Activated CD4-positive, alpha-beta T cell treated with anti-CD3 and anti-CD28 coated beads, Interleukin-2, Interleukin-6, amounts not matched to agents 100 ng/mL and 50 ng/mL, durations not matched to agents 16 hours and 8 hours (primary cell): ENCODE results near the gene POLN.
"Not testable (repeated sequence)": the region's sequence is repeated elsewhere in the genome, so short reads cannot be mapped to it uniquely, and the experiment has no call there.

Experiments
- DNase-seq: peaks from one replicate; pipeline ENCODE4 v3.0.0-alpha.2; 2020

The POLN gene

GRCh38 chr4:2212831-2213230 is 29.1 kb downstream of the POLN start:
- DNase-seq = no peak

- DNase-seq = not testable (repeated sequence)
Observed at GRCh38 chr4:2202789-2203188, 39.1 kb downstream of the POLN start.

GRCh38 chr4:2194496-2194895 is 47.4 kb downstream of the POLN start:
- no peak for DNase-seq

GRCh38 chr4:2193326-2193725 is 48.6 kb downstream of the POLN start:
- DNase-seq = no peak

GRCh38 chr4:2186865-2187172 is 55.1 kb downstream of the POLN start:
- no peak for DNase-seq

- no peak for DNase-seq
Observed at GRCh38 chr4:2186133-2186864, 55.6 kb downstream of the POLN start.

- no peak for DNase-seq
Observed at GRCh38 chr4:2183394-2183793, 58.5 kb downstream of the POLN start.

- no peak for DNase-seq
Observed at GRCh38 chr4:2182994-2183393, 58.9 kb downstream of the POLN start.

GRCh38 chr4:2180410-2180809 is 61.5 kb downstream of the POLN start:
- DNase-seq = no peak

GRCh38 chr4:2179717-2180116 is 62.2 kb downstream of the POLN start:
- DNase-seq = no peak

- no peak for DNase-seq
Observed at GRCh38 chr4:2178986-2179385, 62.9 kb downstream of the POLN start.

- DNase-seq = no peak
Observed at GRCh38 chr4:2177443-2178093, 64.4 kb downstream of the POLN start.

- DNase-seq = no peak
Observed at GRCh38 chr4:2175990-2176698, 65.8 kb downstream of the POLN start.

- DNase-seq = no peak
Observed at GRCh38 chr4:2174061-2174460, 67.9 kb downstream of the POLN start.

- no peak for DNase-seq
Observed at GRCh38 chr4:2172627-2173231, 69.2 kb downstream of the POLN start.

- DNase-seq = peak; percentile 14
Observed at GRCh38 chr4:2172161-2172560, 69.8 kb downstream of the POLN start.

GRCh38 chr4:2168469-2169319 is 73.2 kb downstream of the POLN start:
- DNase-seq = no peak

GRCh38 chr4:2166253-2166652 is 75.7 kb downstream of the POLN start:
- DNase-seq = no peak

GRCh38 chr4:2165391-2165790 is 76.5 kb downstream of the POLN start:
- no peak for DNase-seq

GRCh38 chr4:2163311-2163821 is 78.6 kb downstream of the POLN start:
- DNase-seq = no peak

GRCh38 chr4:2161092-2161703 is 80.7 kb downstream of the POLN start:
- DNase-seq = not testable (repeated sequence)

- DNase-seq = no peak
Observed at GRCh38 chr4:2159931-2160330, 82.0 kb downstream of the POLN start.
